ENCODE measurements around the gene PRKAR2A. TPM values are rescaled to one million over a fixed set of nuclear protein-coding genes. Genes with fewer than 3 reads are reported as not detected.
"Not testable (repeated sequence)": the region's sequence is repeated elsewhere in the genome, so short reads cannot be mapped to it uniquely, and the experiment has no call there.

The PRKAR2A gene
- polyA plus RNA-seq, 3 donors: 7.5 to 13.0 (median 12.3) TPM

GRCh38 chr3:48747015-48747615 lies 100.6 kb downstream of the PRKAR2A start:
- no peak overlapping the region for H2AFZ ChIP-seq (ENCODE audit: insufficient read depth, low read depth, low read length, poor library complexity, severe bottlenecking)
- H3K9ac ChIP-seq (ENCODE audit: insufficient read depth, low read length, poor library complexity, severe bottlenecking): no peak overlapping the region
- no peak overlapping the region for H3K4me3 ChIP-seq (replicated peaks in 1 of 3; ENCODE audit: low read depth in 2 of 3, low read length in 3 of 3)
- no peak overlapping the region for H3K4me3 Mint-ChIP-seq
- WGBS (ENCODE audit: insufficient coverage): 100% methylated on average over 1 of the region's 4 CpGs
- peak overlapping the region in 1 of 2 donors; percentile 77 for H3K27ac ChIP-seq (ENCODE audit: low read depth in 1 of 2, low read length in 2 of 2)
- H3K9me3 Mint-ChIP-seq: peaks cover 0 to 2% (median 0%) of the 10 kb centered on the region in 7 donors
- H3K27ac Mint-ChIP-seq: no peak overlapping the region
- DNase-seq: no peak
- no peaks in the 10 kb centered on the region for H3K27me3 ChIP-seq (ENCODE audit: control insufficient read depth in 2 of 2, insufficient read depth in 2 of 2, low read length in 2 of 2)
- peaks cover 27 to 41% of the 10 kb centered on the region in 2 donors for H3K36me3 Mint-ChIP-seq
- H3K79me2 ChIP-seq (ENCODE audit: insufficient read depth, low read length): no peaks in the 10 kb centered on the region
- no peak overlapping the region for H3K4me2 ChIP-seq (replicated peaks; ENCODE audit: extremely low read depth, low read length, poor library complexity, severe bottlenecking)
- H3K4me1 Mint-ChIP-seq: peaks cover 49% of the 10 kb centered on the region
- H3K9me3 ChIP-seq (replicated peaks in 1 of 2; ENCODE audit: control insufficient read depth in 1 of 2, insufficient read depth in 1 of 2, low read length in 2 of 2): no peaks in the 10 kb centered on the region
- peaks cover 0 to 2% (median 0%) of the 10 kb centered on the region in 3 donors for H3K27me3 Mint-ChIP-seq (ENCODE audit: low read depth in 3 of 3)
- TF ChIP-seq, protein P1, sequence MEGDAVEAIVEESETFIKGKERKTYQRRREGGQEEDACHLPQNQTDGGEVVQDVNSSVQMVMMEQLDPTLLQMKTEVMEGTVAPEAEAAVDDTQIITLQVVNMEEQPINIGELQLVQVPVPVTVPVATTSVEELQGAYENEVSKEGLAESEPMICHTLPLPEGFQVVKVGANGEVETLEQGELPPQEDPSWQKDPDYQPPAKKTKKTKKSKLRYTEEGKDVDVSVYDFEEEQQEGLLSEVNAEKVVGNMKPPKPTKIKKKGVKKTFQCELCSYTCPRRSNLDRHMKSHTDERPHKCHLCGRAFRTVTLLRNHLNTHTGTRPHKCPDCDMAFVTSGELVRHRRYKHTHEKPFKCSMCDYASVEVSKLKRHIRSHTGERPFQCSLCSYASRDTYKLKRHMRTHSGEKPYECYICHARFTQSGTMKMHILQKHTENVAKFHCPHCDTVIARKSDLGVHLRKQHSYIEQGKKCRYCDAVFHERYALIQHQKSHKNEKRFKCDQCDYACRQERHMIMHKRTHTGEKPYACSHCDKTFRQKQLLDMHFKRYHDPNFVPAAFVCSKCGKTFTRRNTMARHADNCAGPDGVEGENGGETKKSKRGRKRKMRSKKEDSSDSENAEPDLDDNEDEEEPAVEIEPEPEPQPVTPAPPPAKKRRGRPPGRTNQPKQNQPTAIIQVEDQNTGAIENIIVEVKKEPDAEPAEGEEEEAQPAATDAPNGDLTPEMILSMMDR (IDR thresholded peaks at IDR 0.05): no peak
- intact Hi-C loops (cut with micrococcal nuclease): no loop called here
- H3K36me3 ChIP-seq (replicated peaks in 1 of 2; ENCODE audit: control insufficient read depth in 1 of 2, insufficient read depth in 2 of 2, low read length in 2 of 2): peaks cover 3 to 12% of the 10 kb centered on the region in 2 donors
- no peaks in the 10 kb centered on the region for H4K20me1 ChIP-seq (ENCODE audit: insufficient read depth, low read length)
- H3K4me1 ChIP-seq (ENCODE audit: control insufficient read depth in 1 of 2, insufficient read depth in 2 of 2, low read length in 2 of 2): peaks cover 56 to 61% of the 10 kb centered on the region in 2 donors

- peaks cover 42 to 43% of the 10 kb centered on the region in 2 donors for H3K4me1 ChIP-seq (ENCODE audit: control insufficient read depth in 1 of 2, insufficient read depth in 2 of 2, low read length in 2 of 2)
- no peak overlapping the region for H3K4me3 ChIP-seq (replicated peaks in 1 of 3; ENCODE audit: low read depth in 2 of 3, low read length in 3 of 3)
- H3K27ac Mint-ChIP-seq: no peak overlapping the region
- no peaks in the 10 kb centered on the region for H4K20me1 ChIP-seq (ENCODE audit: insufficient read depth, low read length)
- peaks cover 33% of the 10 kb centered on the region for H3K4me1 Mint-ChIP-seq
- no peak for DNase-seq
- H3K9me3 ChIP-seq (replicated peaks in 1 of 2; ENCODE audit: control insufficient read depth in 1 of 2, insufficient read depth in 1 of 2, low read length in 2 of 2): no peaks in the 10 kb centered on the region
- H3K4me2 ChIP-seq (replicated peaks; ENCODE audit: extremely low read depth, low read length, poor library complexity, severe bottlenecking): no peak overlapping the region
- H3K79me2 ChIP-seq (ENCODE audit: insufficient read depth, low read length): no peaks in the 10 kb centered on the region
- TF ChIP-seq, protein P1 (IDR thresholded peaks at IDR 0.05): no peak
- no peak overlapping the region for H3K4me3 Mint-ChIP-seq
- WGBS (ENCODE audit: insufficient coverage): no CpG with 5 or more reads among the region's 7 CpGs
- no peak overlapping the region for H3K27ac ChIP-seq (ENCODE audit: low read depth in 1 of 2, low read length in 2 of 2)
- no peaks in the 10 kb centered on the region for H3K27me3 ChIP-seq (ENCODE audit: control insufficient read depth in 2 of 2, insufficient read depth in 2 of 2, low read length in 2 of 2)
- H3K9ac ChIP-seq (ENCODE audit: insufficient read depth, low read length, poor library complexity, severe bottlenecking): no peak overlapping the region
- peaks cover 0 to 3% (median 2%) of the 10 kb centered on the region in 3 donors for H3K27me3 Mint-ChIP-seq (ENCODE audit: low read depth in 3 of 3)
- peaks cover 0 to 2% (median 0%) of the 10 kb centered on the region in 7 donors for H3K9me3 Mint-ChIP-seq
- H2AFZ ChIP-seq (ENCODE audit: insufficient read depth, low read depth, low read length, poor library complexity, severe bottlenecking): no peak overlapping the region
- no peaks in the 10 kb centered on the region for H3K36me3 ChIP-seq (replicated peaks in 1 of 2; ENCODE audit: control insufficient read depth in 1 of 2, insufficient read depth in 2 of 2, low read length in 2 of 2)
- peaks cover 20 to 22% of the 10 kb centered on the region in 2 donors for H3K36me3 Mint-ChIP-seq
- intact Hi-C loops (cut with micrococcal nuclease): no loop called here
Observed at GRCh38 chr3:48743773-48744172, 103.9 kb downstream of the PRKAR2A start.

GRCh38 chr3:48741226-48741625 lies 106.4 kb downstream of the PRKAR2A start:
- H3K4me2 ChIP-seq (replicated peaks; ENCODE audit: extremely low read depth, low read length, poor library complexity, severe bottlenecking); H2AFZ ChIP-seq (ENCODE audit: insufficient read depth, low read depth, low read length, poor library complexity, severe bottlenecking); H3K4me3 ChIP-seq (replicated peaks in 1 of 3; ENCODE audit: low read depth in 2 of 3, low read length in 3 of 3); H3K36me3 ChIP-seq (replicated peaks in 1 of 2; ENCODE audit: control insufficient read depth in 1 of 2, insufficient read depth in 2 of 2, low read length in 2 of 2); H3K9me3 ChIP-seq (replicated peaks in 1 of 2; ENCODE audit: control insufficient read depth in 1 of 2, insufficient read depth in 1 of 2, low read length in 2 of 2); H4K20me1 ChIP-seq (ENCODE audit: insufficient read depth, low read length); H3K27me3 ChIP-seq (ENCODE audit: control insufficient read depth in 2 of 2, insufficient read depth in 2 of 2, low read length in 2 of 2); H3K27me3 Mint-ChIP-seq (ENCODE audit: low read depth in 3 of 3); H3K9me3 Mint-ChIP-seq; H3K9ac ChIP-seq (ENCODE audit: insufficient read depth, low read length, poor library complexity, severe bottlenecking); H3K4me3 Mint-ChIP-seq; intact Hi-C loops (cut with micrococcal nuclease); H3K27ac ChIP-seq (ENCODE audit: low read depth in 1 of 2, low read length in 2 of 2); H3K79me2 ChIP-seq (ENCODE audit: insufficient read depth, low read length); DNase-seq: not testable (repeated sequence)
- peaks cover 24% of the 10 kb centered on the region for H3K4me1 Mint-ChIP-seq
- peaks cover 27 to 28% of the 10 kb centered on the region in 2 donors for H3K4me1 ChIP-seq (ENCODE audit: control insufficient read depth in 1 of 2, insufficient read depth in 2 of 2, low read length in 2 of 2)
- H3K27ac Mint-ChIP-seq: peak overlapping the region in 3 of 7 donors; percentile 73 to 92 (median 79)
- WGBS (ENCODE audit: insufficient coverage): over 99% methylated on average over 7 of the region's 10 CpGs
- peaks cover 11 to 13% of the 10 kb centered on the region in 2 donors for H3K36me3 Mint-ChIP-seq
